ENCODE measurements around the gene CTDSP1.

DNA sequence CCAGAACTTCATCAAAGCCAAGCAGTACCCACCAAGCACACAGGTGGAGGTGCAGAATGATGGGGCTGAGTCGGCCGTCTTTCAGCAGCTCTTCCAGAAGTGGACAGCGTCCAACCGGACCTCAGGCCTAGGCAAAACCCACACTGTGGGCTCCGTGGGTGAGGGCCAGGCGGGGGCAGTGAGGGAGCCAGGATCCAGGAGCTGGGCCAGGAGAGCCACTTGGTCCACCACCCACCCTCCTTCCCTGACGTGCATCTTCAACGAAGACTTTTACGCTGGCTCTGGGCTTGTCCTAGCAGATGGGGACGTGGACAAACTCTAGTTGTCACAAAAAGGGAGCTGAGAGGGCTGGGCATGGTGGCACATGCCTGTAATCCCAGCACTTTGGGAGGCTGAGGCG lies 31.1 kb downstream of the CTDSP1 start:
- TF ChIP-seq, protein P1, sequence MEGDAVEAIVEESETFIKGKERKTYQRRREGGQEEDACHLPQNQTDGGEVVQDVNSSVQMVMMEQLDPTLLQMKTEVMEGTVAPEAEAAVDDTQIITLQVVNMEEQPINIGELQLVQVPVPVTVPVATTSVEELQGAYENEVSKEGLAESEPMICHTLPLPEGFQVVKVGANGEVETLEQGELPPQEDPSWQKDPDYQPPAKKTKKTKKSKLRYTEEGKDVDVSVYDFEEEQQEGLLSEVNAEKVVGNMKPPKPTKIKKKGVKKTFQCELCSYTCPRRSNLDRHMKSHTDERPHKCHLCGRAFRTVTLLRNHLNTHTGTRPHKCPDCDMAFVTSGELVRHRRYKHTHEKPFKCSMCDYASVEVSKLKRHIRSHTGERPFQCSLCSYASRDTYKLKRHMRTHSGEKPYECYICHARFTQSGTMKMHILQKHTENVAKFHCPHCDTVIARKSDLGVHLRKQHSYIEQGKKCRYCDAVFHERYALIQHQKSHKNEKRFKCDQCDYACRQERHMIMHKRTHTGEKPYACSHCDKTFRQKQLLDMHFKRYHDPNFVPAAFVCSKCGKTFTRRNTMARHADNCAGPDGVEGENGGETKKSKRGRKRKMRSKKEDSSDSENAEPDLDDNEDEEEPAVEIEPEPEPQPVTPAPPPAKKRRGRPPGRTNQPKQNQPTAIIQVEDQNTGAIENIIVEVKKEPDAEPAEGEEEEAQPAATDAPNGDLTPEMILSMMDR (IDR thresholded peaks at IDR 0.05), result no peak
- no peak for TF ChIP-seq POLR2A (IDR thresholded peaks at IDR 0.05)

All from tibial nerve (tissue), 3 donors.